NCI-H2107 (cell line): Measurements from ENCODE around the gene GLT8D1.
"Not testable (repeated sequence)": the region's sequence is repeated elsewhere in the genome, so short reads cannot be mapped to it uniquely, and the experiment has no call there.

Experiments used
- DNase-seq: peaks from one replicate; lab custom pipeline; 2025; lab: John Stamatoyannopoulos, UW

GLT8D1 gene

DNA sequence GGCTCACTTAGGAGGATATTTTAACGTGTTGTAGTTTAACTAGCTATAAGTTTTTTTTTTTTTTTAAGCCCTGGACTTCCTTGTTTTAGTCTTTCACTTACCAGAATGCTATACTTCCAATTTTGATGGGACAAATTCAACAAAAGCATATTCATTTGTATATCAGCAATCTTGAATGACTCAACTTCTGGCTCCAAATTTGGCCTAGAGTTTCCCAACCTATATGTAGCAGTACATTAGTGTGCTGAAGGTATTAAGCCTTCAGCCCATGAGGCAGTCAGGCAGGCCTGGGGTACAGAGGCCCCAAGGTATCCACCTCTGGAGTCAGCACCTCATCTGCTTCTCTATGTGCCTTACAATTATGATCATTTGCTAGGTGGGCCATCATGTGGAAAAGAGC lies 25.8 kb downstream of the GLT8D1 start:
- DNase-seq: no peak

DNA sequence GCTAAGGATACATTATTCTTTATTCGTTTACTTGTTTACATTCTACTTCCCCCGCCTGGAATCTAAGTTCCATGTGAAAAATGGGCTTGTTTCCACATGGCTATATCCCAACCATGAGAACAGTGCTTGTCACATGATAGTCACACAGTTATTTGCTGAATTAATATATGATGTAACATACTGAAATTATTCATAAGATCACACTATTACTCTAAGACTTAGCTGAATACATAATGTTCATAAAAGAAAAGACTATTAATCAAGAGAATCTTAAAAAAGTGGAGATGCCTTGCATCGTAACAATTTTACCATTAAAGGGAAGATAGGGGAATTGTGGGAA lies 26.4 kb downstream of the GLT8D1 start:
- no peak for DNase-seq

DNA sequence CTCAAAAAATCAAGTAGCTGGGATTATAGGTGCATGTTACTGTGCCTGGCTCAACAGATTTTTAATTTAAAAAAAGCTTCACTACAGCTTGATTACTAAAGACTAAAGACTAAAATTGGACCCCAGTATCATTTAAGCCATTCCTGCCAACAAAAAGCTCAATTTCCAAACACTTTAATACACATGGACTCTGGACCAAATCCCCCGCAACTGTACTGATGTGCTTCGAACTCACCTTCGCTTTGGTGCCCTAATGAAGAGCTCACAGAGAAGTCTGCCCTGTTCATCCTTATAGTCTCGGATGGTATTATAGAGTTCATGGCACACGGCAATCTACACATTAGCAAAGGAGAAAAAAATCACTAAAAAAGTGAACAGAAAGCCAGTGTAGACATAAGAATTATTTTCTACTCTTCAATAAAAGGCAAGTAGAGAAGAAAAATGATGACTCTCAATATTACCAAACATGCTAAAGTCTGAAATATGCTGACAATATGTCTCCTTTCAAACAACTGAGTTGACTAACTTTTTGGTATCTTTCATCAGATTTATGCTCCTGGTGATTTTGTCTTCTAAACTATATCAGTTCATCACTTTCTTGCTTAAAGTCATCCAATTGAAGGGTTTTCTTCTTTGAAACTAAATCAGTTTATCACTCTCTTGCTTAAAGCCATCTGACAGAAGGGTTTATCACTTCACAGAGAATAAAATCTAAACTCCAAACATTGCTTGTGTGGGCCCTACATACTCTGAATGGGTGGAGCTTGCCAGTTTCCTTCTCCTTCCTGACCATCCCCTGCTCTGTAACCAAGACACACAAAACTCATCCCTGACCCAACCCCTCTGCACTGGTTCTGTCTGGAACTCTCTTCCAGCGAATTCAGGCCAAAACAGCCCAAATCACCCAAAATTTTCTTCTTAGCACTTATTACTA lies 27.1 kb downstream of the GLT8D1 start:
- no peak for DNase-seq

DNA sequence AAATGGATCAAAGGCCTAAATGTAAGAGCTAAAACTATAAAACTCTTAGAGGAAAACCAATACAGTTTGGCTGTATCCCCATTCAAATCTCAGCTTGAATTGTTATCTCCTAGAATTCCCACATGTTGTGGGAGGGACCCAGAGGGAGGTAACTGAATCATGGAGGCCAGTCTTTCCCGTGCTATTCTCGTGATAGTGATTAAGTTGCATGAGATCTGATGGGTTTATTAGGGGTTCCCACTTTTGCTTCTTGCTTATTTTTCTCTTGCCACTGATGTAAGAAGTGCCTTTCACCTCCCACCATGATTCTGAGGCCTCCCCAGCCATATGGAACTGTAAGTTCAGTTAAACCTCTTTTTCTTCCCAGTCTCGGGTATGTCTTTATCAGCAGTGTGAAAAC lies 29.4 kb downstream of the GLT8D1 start:
- not testable (repeated sequence) for DNase-seq

DNA sequence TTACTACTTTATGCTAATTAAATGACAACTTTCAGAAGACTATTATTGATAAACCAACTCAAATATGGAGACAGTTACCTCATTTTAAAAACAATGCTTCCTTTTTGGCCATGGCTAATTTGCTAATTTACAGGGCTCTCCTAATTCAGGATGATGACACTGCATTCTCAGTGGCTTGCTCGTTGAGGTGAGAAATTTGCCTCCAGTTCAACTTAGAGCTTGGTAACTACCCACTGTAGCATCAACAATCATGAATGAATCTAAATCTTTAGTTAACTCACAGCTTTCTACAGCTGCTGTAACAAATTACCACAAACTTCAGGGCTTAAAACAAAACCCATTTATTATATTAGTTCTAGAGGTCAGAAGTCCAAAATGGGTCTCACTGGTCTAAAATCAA lies 33.9 kb downstream of the GLT8D1 start:
- DNase-seq: no peak

DNA sequence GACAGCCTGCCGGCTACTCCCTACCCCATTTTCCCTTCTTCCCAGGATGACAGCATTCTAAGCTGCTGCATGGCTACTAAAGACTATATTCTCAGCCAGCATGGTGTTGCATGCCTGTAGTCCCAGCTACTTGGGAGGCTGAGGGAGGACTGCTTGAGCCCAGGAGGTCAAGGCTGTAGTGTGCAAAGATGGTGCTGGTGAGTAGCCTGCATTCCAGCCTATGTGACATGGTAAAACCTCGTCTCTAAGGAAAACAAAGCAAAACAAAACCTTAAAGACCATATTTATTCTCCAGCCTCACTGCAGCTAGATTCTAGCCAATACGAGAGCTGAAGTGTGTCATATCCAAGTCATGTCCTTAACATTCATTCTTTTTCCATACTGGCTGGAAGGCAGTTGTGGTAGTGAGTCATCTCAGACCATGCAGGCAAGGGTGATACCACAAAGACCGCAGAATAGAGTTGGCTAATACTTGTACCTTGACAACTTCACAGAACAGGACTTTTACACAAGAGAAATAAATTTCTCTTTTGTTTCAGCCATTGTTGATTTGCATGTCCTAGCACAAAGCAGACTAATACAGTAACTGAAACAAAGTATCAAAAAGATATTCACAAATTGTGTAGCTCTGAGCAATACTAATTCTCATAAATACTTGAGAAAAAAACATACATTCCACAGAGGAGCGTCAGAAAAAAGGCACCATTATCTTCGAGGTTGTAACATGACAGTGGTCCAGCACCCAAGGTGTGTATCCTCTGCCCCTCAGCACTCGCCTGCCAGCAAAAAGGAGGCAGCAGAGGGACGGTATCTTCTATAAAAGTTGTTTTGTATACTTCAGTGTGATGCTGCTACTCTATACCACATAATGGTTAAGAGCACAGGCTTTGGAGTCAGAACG lies 34.7 kb downstream of the GLT8D1 start:
- no peak for DNase-seq

DNA sequence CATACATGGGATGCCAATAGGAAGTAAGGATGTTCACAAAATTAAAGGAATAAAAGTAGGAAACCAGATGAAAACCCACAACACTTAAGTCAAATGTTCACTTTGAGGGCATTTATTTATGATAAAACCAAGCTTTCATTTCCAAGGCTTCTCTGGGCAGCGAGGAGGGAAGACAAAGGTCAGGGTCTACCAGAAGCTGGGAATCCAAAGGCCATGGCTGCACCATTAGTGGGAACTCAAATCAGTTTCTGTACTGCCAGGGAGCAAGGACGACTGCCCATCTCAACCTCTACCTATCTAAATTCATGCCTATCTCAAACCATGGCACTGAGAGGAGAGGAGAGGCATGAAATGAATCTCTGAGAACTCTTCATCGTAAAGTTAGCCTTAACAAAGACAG lies 42.5 kb downstream of the GLT8D1 start:
- no peak for DNase-seq

DNA sequence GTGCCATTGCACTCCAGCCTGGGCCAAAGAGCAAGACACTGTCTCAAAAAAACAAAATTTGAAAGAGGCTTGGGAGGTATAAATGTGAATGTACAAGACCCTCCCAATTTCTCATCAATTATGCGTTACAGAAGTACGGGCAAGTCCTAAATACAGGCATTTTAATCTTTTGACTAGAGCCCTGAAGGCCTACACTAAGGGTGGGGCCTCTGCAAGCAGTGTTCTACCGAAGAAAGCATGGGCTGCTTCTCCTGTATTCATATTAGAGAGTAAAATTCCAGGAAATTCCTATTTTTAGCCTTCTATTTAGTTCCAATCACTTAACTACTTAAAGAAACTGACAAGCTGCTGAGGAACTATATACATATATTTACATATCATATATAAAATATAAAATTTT lies 45.5 kb downstream of the GLT8D1 start:
- no peak for DNase-seq

DNA sequence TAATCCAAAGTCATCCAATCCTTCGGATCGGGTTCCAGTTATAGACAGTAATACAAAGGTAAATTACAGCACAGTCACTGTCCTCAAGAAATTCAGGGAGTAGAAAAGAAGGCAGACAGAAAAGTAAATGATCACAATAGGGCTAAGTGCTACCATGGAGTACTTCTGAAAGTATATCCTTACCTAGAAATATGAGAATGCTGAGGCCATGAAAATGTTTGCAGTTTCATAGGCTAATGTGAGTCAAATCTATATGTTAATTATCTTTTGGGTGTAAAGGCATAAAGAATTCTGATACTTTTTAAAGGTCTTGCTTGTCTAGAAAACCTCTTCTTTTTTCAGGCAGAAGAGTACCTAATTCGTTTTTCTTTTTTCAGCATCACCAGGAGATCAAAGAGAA lies 49.7 kb downstream of the GLT8D1 start:
- no peak for DNase-seq

DNA sequence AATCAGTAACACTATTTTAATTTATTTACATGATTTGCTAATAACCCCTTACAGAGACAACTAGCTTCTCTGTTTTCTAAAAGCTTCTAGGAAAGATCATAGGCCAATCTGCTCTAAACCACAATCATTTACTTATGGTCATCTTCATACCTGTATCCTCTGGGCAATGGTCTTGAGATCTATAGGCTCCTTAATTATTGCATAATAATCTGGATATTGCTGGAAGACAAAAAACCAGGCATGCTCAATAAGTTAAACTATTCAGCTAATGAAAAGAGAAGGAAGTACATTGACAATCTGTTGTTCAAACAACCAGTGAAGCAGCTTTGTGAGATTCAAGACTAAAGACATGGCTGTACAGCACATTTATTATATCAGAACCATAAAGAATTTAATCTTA lies 54.0 kb downstream of the GLT8D1 start:
- no peak for DNase-seq

DNA sequence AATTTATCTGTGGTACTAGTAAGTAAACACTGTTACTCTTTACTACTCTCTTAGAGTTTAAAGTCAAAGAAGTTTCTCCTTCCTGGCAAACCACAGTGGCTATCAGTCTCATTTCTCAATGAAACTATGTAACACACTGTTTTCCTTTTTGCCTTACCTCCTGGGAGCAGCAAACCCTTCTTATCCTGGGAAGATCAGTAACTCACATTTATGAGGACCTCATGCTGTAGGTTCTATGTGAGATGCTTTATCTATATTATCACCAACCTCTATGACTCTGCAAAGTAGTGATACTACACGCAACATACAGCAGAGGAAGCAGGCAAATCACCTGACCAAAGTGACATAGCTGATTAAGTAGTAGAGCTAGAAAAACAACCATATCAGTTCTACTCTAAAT lies 55.2 kb downstream of the GLT8D1 start:
- no peak for DNase-seq

DNA sequence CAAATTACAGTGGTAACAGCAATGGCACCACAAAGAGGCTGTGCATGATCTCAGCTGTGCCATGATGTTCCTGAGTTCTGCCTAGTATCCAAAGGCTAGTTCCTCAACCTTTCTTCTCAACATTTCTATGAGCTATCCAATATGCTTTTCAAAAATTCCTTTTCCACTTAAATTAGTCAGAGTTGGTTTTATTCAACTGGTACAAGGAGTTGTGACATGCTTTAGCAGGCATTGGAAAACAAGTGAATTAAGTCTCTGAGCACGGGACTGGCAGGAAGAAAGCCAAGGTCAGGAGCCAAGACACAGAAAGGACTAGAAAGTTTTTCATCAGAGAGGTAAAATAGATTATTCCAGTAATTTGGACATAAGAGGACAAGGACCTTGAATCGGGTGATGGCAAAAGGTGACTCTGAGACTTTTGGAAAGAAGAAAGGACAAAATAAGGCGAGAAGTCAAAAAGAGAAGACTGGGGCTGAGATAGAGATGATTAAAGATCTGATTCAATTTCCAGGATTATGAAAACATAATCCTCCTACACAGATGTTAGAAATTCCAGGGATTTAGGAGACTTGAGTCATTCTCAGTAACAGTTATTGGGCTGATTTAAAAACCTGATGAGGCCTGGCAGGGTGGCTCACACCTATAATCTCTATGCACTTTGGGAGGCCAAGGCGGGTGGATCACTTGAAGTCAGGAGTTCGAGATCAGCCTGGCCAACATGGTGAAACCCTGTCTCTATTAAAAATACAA lies 56.0 kb downstream of the GLT8D1 start:
- DNase-seq: no peak

DNA sequence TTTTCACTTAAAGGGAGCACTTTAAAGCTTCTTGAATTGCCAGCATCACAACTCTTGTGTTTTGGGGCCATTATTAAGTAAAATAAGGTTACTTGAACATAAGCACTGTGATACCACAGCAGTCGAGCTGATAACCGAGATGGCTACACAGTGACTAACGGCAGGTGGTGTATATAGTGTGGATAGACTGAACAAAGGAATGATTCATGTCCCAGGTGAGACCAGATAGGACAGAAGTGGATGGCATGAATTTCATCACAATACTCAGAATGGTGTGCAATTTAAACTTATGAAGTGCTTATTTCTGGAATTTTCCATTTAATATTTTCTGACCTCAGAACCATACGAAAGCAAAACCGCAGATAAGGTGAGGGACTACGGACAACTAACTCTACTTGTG lies 60.0 kb downstream of the GLT8D1 start:
- no peak for DNase-seq
